Measurements from ENCODE around the gene MBD3. TPM values are rescaled to one million over a fixed set of nuclear protein-coding genes. Genes with fewer than 3 reads are reported as not detected.

MBD3 gene
- total and polyA plus RNA-seq, 5 donors from 2014 or later: 4.8 to 39.7 (median 5.8) TPM

DNA sequence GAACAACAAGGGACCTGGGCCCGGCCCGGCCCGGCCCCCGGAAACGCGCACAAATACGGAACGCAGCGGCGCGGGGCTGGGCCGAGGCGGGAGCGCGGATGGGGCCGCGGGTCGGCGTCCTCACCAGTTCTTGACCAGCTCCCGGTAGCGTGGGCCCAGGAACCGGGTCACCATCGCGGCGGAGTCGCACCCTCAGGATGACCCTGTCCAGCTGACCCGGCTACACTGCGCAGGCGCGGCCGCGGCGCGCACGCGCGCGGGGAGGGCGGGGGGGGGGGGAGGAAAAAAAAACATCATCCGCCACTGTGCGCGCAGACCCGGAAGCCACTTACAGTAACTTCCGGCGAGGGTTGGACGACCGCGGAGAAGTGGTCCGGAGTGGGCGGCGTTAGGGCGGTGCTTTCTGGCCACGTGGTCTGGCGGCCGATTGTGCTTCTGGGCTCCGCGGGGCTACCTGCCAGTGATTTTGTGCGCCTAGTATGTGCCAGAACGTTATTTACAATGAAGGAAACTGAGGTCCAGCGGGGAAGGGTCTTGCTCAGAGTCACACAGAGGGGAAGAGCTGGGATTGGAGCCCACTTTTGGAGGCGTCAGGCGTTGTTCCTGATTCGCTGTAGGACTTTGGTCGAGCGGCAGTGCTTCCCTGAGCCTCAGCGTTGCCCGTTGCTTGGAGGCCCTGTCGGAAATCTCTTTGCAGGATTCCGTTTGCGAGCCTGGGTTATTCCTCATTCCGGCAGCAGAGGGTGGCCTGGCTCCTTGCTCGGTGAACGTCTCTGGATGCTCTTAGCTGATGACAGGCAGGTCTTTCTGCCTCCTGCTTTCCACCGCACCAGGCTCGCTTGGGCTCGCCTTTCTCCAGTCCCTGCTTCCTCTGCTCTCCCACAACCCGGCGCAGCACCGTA is 12.8 kb upstream of the MBD3 start, which contains the start of gene UQCR11:
TSS of gene UQCR11 (minus strand) at position 227 of the 902 bp plus-strand sequence. CDS start at position 174, 53 bp downstream.
- Histone ChIP-seq H3K9me3 (ENCODE audit: control insufficient read depth in 2 of 2, low read length in 2 of 2) (no peaks in the 10 kb centered on the region), H3K27me3 (ENCODE audit: control insufficient read depth, insufficient read depth, low read length) (no peaks in the 10 kb centered on the region), H3K4me3 (ENCODE audit: low read depth, low read length) (peak within 1 kb of the TSS; percentile 91), H3K27ac (ENCODE audit: insufficient read depth, low read length, poor library complexity, severe bottlenecking) (peak within 1 kb of the TSS; percentile 92), H3K4me1 (ENCODE audit: control insufficient read depth, insufficient read depth, low read length, poor library complexity, severe bottlenecking) (peaks cover 59% of the 10 kb centered on the region), H3K36me3 (ENCODE audit: control insufficient read depth, insufficient read depth, low read length) (no peaks in the 10 kb centered on the region)
- no peaks in the 10 kb centered on the region for H3K27me3 Mint-ChIP-seq
- H3K4me3 Mint-ChIP-seq: peak within 1 kb of the TSS; percentile 98 to 100 (median 99)
- H3K4me1 Mint-ChIP-seq: peaks cover 4 to 60% (median 30%) of the 10 kb centered on the region in 4 donors
- peak within 1 kb of the TSS; percentile 98 to 99 (median 98) for H3K27ac Mint-ChIP-seq
- DNase-seq: peak; percentile 86 to 95 (median 90)
- H3K9me3 Mint-ChIP-seq: no peaks in the 10 kb centered on the region
- H3K36me3 Mint-ChIP-seq: peaks cover 7% of the 10 kb centered on the region
- peak; percentile 84 to 86 for ATAC-seq (ENCODE audit: low read depth in 2 of 2)

DNA sequence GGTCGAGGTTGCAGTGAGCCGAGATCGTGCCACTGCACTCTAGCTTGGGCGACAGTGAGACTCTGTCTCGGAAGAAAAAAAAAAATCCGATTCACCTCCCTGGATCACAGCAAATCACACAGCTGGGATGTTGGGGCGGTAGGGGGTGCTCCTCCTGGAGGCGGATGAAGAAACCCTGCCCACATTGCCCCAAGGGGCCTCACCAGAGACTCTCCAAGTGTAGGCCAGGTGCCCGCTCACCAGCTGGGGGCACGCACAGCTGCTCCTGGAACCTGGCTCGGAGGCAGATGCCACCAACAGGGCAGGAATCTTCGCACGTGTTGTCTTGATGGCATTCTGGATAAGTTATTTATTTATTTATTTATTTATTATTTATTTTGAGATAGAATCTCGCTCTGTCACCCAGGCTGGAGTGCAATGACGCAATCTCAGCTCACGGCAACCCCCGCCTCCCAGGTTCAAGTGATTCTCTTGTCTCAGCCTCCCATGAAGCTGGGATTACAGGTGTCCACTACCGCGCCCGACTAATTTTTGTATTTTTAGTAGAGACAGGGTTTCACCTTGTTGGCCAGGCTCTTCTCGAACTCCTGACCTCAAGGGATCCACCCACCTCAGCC is 9.5 kb upstream of the MBD3 start:
- H3K4me1 Mint-ChIP-seq: peaks cover 4 to 47% (median 20%) of the 10 kb centered on the region in 4 donors
- H3K27ac ChIP-seq (ENCODE audit: insufficient read depth, low read length, poor library complexity, severe bottlenecking): no peak overlapping the region
- H3K27ac Mint-ChIP-seq: peak overlapping the region in 1 of 3 donors; percentile 26
- H3K4me1 ChIP-seq (ENCODE audit: control insufficient read depth, insufficient read depth, low read length, poor library complexity, severe bottlenecking): peaks cover 40% of the 10 kb centered on the region
- no peak for ATAC-seq (ENCODE audit: low read depth in 2 of 2)
- H3K9me3 Mint-ChIP-seq: no peaks in the 10 kb centered on the region
- DNase-seq: no peak
- H3K27me3 Mint-ChIP-seq: no peaks in the 10 kb centered on the region
- H3K4me3 ChIP-seq (ENCODE audit: low read depth, low read length): no peak overlapping the region
- H3K36me3 Mint-ChIP-seq: peaks cover 9% of the 10 kb centered on the region
- peak overlapping the region in 3 of 4 donors; percentile 65 to 70 (median 70) for H3K4me3 Mint-ChIP-seq
- H3K27me3 ChIP-seq (ENCODE audit: control insufficient read depth, insufficient read depth, low read length): no peaks in the 10 kb centered on the region
- peaks cover 13% of the 10 kb centered on the region for H3K36me3 ChIP-seq (ENCODE audit: control insufficient read depth, insufficient read depth, low read length)
- no peaks in the 10 kb centered on the region for H3K9me3 ChIP-seq (ENCODE audit: control insufficient read depth in 2 of 2, low read length in 2 of 2)

DNA sequence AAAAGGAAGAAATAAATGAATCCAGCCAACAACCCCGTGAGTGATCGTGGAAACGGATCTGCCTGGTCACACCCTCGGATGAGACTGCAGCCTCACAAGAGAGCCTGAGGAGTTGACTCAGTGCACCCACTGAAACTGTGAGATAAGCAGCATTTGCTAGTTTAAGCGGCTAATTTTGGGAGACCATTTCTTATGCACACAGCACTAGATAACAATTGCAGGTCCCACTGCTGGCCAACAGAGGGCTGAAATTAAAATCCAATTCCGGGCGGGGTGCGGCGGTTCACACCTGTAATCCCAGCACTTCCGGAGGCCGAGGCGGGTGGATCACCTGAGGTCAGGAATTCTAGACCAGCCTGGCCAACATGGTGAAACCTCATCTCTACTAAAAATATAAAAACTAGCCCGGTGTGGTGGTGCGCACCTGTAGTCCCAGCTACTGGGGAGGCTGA is 9.0 kb upstream of the MBD3 start:
- H3K27me3 Mint-ChIP-seq: no peaks in the 10 kb centered on the region
- peak overlapping the region; percentile 46 to 68 (median 62) for H3K4me3 Mint-ChIP-seq
- peak overlapping the region in 1 of 3 donors; percentile 20 for H3K27ac Mint-ChIP-seq
- ATAC-seq (ENCODE audit: low read depth in 2 of 2): no peak
- H3K36me3 Mint-ChIP-seq: peaks cover 10% of the 10 kb centered on the region
- no peaks in the 10 kb centered on the region for H3K9me3 ChIP-seq (ENCODE audit: control insufficient read depth in 2 of 2, low read length in 2 of 2)
- H3K4me3 ChIP-seq (ENCODE audit: low read depth, low read length): no peak overlapping the region
- H3K36me3 ChIP-seq (ENCODE audit: control insufficient read depth, insufficient read depth, low read length): peaks cover 19% of the 10 kb centered on the region
- no peak for DNase-seq
- H3K4me1 Mint-ChIP-seq: peaks cover 4 to 44% (median 20%) of the 10 kb centered on the region in 4 donors
- H3K27me3 ChIP-seq (ENCODE audit: control insufficient read depth, insufficient read depth, low read length): no peaks in the 10 kb centered on the region
- no peak overlapping the region for H3K27ac ChIP-seq (ENCODE audit: insufficient read depth, low read length, poor library complexity, severe bottlenecking)
- H3K9me3 Mint-ChIP-seq: no peaks in the 10 kb centered on the region
- peaks cover 37% of the 10 kb centered on the region for H3K4me1 ChIP-seq (ENCODE audit: control insufficient read depth, insufficient read depth, low read length, poor library complexity, severe bottlenecking)

DNA sequence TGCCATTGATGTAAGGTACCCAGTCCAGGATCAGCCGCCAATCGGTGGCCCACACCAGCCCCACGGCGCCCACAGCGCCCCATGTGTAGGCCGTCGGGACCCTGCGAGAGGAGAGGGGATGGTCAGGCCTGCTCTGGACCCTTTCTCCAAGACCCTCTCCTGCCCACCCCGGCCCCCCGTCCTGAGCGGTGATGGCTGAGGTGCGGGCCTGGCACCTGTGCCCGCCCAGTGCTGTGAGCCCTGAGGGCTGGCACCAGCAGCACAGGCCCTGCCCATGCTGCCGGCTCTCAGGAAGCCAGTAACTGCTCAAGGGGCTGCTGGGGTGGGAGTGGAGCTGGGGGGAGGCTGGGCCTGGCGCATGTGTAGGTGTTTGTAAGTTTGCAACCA is 6.8 kb upstream of the MBD3 start:
- DNase-seq (no peak), ATAC-seq (ENCODE audit: low read depth in 2 of 2) (no peak)
- Mint-ChIP-seq H3K4me3 (no peak overlapping the region), H3K9me3 (no peaks in the 10 kb centered on the region), H3K27me3 (no peaks in the 10 kb centered on the region), H3K4me1 (peaks cover 0 to 30% (median 10%) of the 10 kb centered on the region in 4 donors), H3K36me3 (peaks cover 10% of the 10 kb centered on the region), H3K27ac (no peak overlapping the region)
- Histone ChIP-seq H3K27me3 (ENCODE audit: control insufficient read depth, insufficient read depth, low read length) (no peaks in the 10 kb centered on the region), H3K27ac (ENCODE audit: insufficient read depth, low read length, poor library complexity, severe bottlenecking) (no peak overlapping the region), H3K4me3 (ENCODE audit: low read depth, low read length) (no peak overlapping the region), H3K36me3 (ENCODE audit: control insufficient read depth, insufficient read depth, low read length) (peaks cover 21% of the 10 kb centered on the region), H3K9me3 (ENCODE audit: control insufficient read depth in 2 of 2, low read length in 2 of 2) (no peaks in the 10 kb centered on the region), H3K4me1 (ENCODE audit: control insufficient read depth, insufficient read depth, low read length, poor library complexity, severe bottlenecking) (peaks cover 19% of the 10 kb centered on the region)

DNA sequence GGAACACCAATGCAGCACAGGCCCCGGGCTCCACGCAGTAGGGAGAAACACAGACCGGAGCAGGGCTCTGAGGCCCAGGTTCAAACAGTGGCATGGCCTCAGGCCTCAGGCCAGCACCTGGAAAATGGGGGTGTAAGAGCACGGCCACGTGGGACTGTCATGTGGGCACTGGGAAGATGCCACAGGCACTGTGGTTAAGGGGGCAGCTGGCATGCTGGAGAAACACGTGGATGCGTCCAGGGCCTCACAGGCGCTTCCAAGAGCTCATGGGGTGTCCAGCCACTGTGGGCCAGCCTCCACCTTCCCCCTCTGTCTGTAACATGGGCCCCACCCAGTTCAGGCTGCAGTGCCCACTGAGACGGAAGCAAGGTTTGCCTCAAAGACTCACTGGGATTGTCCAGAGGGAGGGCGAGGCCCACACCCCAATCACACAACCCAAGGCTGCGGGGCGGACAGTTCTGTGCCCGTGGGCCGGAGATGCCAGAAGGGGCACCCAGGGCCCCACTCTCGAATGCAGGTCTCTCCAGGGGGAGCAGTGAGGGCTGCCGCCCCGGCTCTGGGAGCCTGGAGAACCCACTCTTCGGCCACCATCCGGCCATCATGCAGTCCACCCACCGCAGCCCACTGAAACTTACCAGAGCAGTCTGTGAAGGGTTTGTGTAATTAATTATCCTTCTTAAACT is 6.3 kb upstream of the MBD3 start:
- Histone ChIP-seq H3K36me3 (ENCODE audit: control insufficient read depth, insufficient read depth, low read length) (peaks cover 21% of the 10 kb centered on the region), H3K9me3 (ENCODE audit: control insufficient read depth in 2 of 2, low read length in 2 of 2) (no peaks in the 10 kb centered on the region), H3K27ac (ENCODE audit: insufficient read depth, low read length, poor library complexity, severe bottlenecking) (no peak overlapping the region), H3K4me1 (ENCODE audit: control insufficient read depth, insufficient read depth, low read length, poor library complexity, severe bottlenecking) (peaks cover 14% of the 10 kb centered on the region), H3K4me3 (ENCODE audit: low read depth, low read length) (no peak overlapping the region), H3K27me3 (ENCODE audit: control insufficient read depth, insufficient read depth, low read length) (no peaks in the 10 kb centered on the region)
- Mint-ChIP-seq H3K27ac (peak overlapping the region in 1 of 3 donors; percentile 32), H3K4me3 (no peak overlapping the region), H3K27me3 (no peaks in the 10 kb centered on the region), H3K9me3 (no peaks in the 10 kb centered on the region), H3K4me1 (peaks cover 0 to 25% (median 7%) of the 10 kb centered on the region in 4 donors), H3K36me3 (peaks cover 10% of the 10 kb centered on the region)
- ATAC-seq (ENCODE audit: low read depth in 2 of 2) (no peak), DNase-seq (no peak)

DNA sequence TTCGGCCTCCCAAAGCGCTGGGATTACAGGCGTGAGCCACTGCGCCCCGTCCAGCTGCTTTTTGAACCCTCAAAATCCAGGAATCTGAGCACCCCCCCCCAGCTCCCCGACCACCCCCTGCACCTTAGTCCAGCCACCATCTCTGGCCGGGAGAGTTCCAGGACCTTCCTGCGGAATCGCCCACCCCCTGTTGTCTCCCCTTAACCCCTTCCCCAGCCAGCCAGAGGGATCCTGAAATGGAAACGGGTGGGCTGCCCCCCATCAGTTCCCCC is 772 bp upstream of the MBD3 start:
- no peaks in the 10 kb centered on the region for H3K9me3 Mint-ChIP-seq
- DNase-seq: no peak
- Histone ChIP-seq H3K27me3 (ENCODE audit: control insufficient read depth, insufficient read depth, low read length) (no peaks in the 10 kb centered on the region), H3K36me3 (ENCODE audit: control insufficient read depth, insufficient read depth, low read length) (peaks cover 17% of the 10 kb centered on the region), H3K27ac (ENCODE audit: insufficient read depth, low read length, poor library complexity, severe bottlenecking) (peak overlapping the region; percentile 37), H3K4me1 (ENCODE audit: control insufficient read depth, insufficient read depth, low read length, poor library complexity, severe bottlenecking) (peaks cover 22% of the 10 kb centered on the region), H3K9me3 (ENCODE audit: control insufficient read depth in 2 of 2, low read length in 2 of 2) (no peaks in the 10 kb centered on the region), H3K4me3 (ENCODE audit: low read depth, low read length) (no peak overlapping the region)
- no peaks in the 10 kb centered on the region for H3K27me3 Mint-ChIP-seq
- peak overlapping the region; percentile 81 to 94 (median 90) for H3K4me3 Mint-ChIP-seq
- H3K4me1 Mint-ChIP-seq: peaks cover 0 to 23% (median 12%) of the 10 kb centered on the region in 4 donors
- no peak for ATAC-seq (ENCODE audit: low read depth in 2 of 2)
- H3K27ac Mint-ChIP-seq: peak overlapping the region; percentile 46 to 93 (median 87)
- H3K36me3 Mint-ChIP-seq: peaks cover 3% of the 10 kb centered on the region

DNA sequence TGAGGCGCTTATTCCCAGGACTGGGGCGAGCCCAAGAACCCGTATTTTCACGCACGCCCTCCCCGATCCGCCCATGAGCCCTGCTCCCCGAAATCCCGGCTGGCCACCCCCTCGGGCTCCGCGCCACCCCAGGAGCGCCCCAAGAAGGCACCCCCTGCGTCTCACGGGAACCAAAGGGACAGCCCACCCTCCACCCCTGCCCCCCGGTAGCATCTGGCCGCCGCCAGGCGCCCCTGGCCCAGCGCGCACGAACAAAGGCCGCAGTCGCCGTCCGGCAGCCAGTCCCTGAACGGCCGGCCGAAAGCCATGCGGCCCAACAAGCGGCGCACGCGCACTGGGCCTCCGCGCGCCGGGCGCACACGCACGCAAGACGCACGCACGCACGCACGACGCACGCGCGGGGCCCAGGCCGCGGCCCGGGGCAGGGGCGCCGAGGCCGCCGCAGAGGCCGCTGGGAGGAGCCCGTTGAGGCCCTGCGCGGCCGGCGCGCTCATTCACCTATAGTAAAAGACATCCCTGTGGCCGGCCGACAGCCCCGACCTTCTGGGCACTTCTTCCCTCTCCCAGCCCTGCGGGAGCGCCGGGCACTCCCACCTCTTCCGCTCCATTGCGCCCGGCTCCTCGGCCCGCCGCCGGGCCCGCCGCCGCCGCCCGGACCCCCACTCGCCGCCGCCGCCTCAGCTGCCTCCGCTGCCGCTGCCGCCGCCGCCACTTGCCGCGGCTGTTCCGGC is 476 bp downstream of the MBD3 start:
- peak; percentile 76 to 90 (median 88) for DNase-seq
- H3K27me3 Mint-ChIP-seq: no peaks in the 10 kb centered on the region
- Histone ChIP-seq H3K9me3 (ENCODE audit: control insufficient read depth in 2 of 2, low read length in 2 of 2) (no peaks in the 10 kb centered on the region), H3K36me3 (ENCODE audit: control insufficient read depth, insufficient read depth, low read length) (peaks cover 8% of the 10 kb centered on the region), H3K27ac (ENCODE audit: insufficient read depth, low read length, poor library complexity, severe bottlenecking) (peak overlapping the region; percentile 91), H3K4me1 (ENCODE audit: control insufficient read depth, insufficient read depth, low read length, poor library complexity, severe bottlenecking) (peaks cover 22% of the 10 kb centered on the region), H3K27me3 (ENCODE audit: control insufficient read depth, insufficient read depth, low read length) (no peaks in the 10 kb centered on the region), H3K4me3 (ENCODE audit: low read depth, low read length) (peak overlapping the region; percentile 53)
- H3K4me3 Mint-ChIP-seq: peak overlapping the region; percentile 87 to 95 (median 92)
- peak; percentile 83 to 84 for ATAC-seq (ENCODE audit: low read depth in 2 of 2)
- H3K9me3 Mint-ChIP-seq: no peaks in the 10 kb centered on the region
- H3K4me1 Mint-ChIP-seq: peaks cover 0 to 23% (median 12%) of the 10 kb centered on the region in 4 donors
- peak overlapping the region; percentile 82 to 94 (median 86) for H3K27ac Mint-ChIP-seq
- H3K36me3 Mint-ChIP-seq: peaks cover under 1% of the 10 kb centered on the region

Data from CD4-positive, CD25-positive, alpha-beta regulatory T cell (primary cell).